GM18505 (cell line): ENCODE measurements around the gene AP1S2.
A peak's percentile ranks its signal among the peaks of the same experiment; 100 is the strongest.

Source experiments
- ATAC-seq: cut with Tn5 transposase; IDR thresholded peaks from one replicate; pipeline ENCODE4 v1.9.1; 2021; ENCODE audit not compliant: unreplicated experiment
- POLR2A ChIP-seq: IDR thresholded peaks from 4 replicates; pipeline ENCODE4 v1.6.1; 2011; ENCODE audit warnings: borderline replicate concordance; ENCODE audit not compliant: insufficient read depth, insufficient read length; ENCODE audit errors: extremely low read depth

AP1S2 gene

GRCh38 chrX:15804563-15804962, 50.0 kb downstream of the AP1S2 start:
- TF ChIP-seq POLR2A, result no peak
- ATAC-seq, result no peak

DNA sequence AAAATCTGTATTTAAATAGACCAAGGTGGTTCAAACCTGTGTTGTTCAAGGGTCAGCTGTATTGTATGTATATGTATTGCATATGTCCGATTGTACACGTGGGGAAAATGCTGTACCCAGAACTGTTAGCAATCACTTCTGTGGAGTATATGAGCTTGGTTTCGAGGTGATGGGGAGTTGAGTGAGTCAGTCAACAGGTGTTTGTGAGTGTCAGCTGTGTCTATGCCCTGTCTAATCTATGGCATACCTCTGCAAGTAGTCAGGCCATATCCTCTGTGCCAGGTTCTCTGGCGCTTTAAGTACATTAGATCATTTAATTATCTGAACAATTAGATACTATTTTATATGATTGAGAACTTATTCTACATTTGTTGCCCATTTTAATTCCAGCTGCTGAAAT, 56.9 kb downstream of the AP1S2 start:
- ATAC-seq, result no peak
- TF ChIP-seq POLR2A, result no peak

DNA sequence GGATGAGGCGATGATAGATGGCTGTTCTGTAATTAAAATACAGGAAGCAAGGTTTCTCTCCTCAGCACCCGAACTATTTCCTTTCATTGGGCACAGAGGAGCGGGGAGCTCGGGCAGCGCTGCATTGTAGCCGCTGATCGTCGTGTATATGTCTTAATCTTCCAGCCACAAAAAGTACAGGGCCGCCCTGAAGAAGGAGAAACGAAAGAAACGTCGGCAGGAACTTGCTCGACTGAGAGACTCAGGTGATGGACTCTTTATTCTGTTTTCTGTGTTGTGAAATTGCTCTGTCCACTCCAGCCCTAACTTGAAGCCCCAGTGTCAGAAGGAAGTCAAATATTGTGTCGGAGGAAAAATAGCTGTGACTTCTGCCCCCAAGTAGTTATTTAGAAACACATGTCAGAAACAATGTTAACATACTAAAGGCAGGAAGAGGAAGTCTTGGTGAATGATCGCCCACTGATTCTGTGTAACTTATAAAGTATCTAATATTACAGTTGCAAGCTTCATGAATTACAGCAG, 63.8 kb downstream of the AP1S2 start:
- TF ChIP-seq POLR2A, result no peak
- peak; percentile 18 for ATAC-seq

- TF ChIP-seq POLR2A, result peak; percentile 86
- peak; percentile 96 for ATAC-seq
These were observed 64.4 kb downstream of the AP1S2 start, which contains the start of gene ZRSR2 for GRCh38 chrX:15789979-15790768. TSS of gene ZRSR2 (plus strand) at chrX:15790484. CDS start at chrX:15790496, 12 bp downstream.

GRCh38 chrX:15786915-15787314, 67.7 kb downstream of the AP1S2 start:
- no peak for ATAC-seq
- TF ChIP-seq POLR2A, result no peak

- no peak for ATAC-seq
- TF ChIP-seq POLR2A, result no peak
These were observed 69.3 kb downstream of the AP1S2 start for GRCh38 chrX:15785176-15785750.

GRCh38 chrX:15781961-15782699, 72.5 kb downstream of the AP1S2 start:
- ATAC-seq, result peak; percentile 68
- peak; percentile 19 for TF ChIP-seq POLR2A
